Measurements from ENCODE around the gene NMRK2.

Gene NMRK2

DNA sequence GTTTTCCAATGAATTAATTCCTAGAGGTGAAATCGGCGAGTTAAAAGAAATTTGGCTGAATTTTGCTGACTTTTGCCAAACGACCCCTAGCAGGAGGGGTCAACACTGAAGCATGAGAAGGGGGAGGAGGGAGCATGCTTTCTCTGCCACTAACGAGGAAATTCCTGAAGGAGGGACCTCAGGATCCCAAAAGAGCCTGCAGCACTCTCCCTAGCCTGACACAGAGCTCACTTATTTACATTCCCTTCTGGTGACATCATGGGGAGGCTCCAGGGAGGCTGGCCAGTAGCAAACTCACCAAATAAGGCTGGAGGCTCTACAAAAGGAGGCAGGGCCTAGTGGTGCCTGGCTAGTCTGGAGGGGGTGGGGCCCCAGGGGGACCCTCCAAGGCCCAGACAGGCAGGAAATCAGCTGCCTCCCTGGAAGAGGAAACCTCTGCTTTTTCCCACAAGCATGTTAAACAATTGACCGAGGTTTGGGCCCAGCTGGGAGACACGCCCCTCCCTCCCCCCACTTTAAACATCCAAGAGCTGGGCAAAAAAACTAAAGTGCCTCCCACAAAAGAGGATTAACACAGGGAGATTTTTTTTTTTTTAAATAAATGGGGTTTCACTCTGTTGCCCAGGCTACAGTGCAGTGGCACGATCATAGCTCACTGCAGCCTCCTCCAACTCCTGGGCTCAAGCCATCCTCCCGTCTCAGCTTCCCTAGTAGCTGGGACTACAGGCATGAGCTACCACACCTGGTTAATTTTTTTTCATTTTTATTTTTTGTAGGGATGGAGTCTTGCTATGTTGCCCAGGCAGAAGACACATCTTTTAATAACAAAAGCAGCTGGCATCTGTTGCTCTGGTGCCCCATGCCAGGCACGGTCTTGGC lies 35.9 kb downstream of the NMRK2 start:
- Mint-ChIP-seq H3K4me1 (peaks cover 30% of the 10 kb centered on the region), H3K9me3 (no peaks in the 10 kb centered on the region), H3K4me3 (peak overlapping the region; percentile 89 to 98 (median 92)), H3K36me3 (ENCODE audit: low read depth) (peaks cover 33% of the 10 kb centered on the region), H3K27me3 (ENCODE audit: low read depth) (no peaks in the 10 kb centered on the region), H3K27ac (peak overlapping the region; percentile 78 to 91 (median 91))
- TF ChIP-seq CTCF (IDR thresholded peaks at IDR 0.05; ENCODE audit: unreplicated experiment in 3 of 3) = no peak

- Mint-ChIP-seq H3K27me3 (ENCODE audit: low read depth) (no peaks in the 10 kb centered on the region), H3K36me3 (ENCODE audit: low read depth) (peaks cover 30% of the 10 kb centered on the region), H3K4me1 (peaks cover 30% of the 10 kb centered on the region), H3K9me3 (no peaks in the 10 kb centered on the region), H3K4me3 (peak overlapping the region; percentile 89 to 98 (median 92)), H3K27ac (peak overlapping the region; percentile 78 to 91 (median 91))
- TF ChIP-seq CTCF (IDR thresholded peaks at IDR 0.05; ENCODE audit: unreplicated experiment in 3 of 3) = no peak
Observed at GRCh38 chr19:3969435-3970312, 36.8 kb downstream of the NMRK2 start.

DNA sequence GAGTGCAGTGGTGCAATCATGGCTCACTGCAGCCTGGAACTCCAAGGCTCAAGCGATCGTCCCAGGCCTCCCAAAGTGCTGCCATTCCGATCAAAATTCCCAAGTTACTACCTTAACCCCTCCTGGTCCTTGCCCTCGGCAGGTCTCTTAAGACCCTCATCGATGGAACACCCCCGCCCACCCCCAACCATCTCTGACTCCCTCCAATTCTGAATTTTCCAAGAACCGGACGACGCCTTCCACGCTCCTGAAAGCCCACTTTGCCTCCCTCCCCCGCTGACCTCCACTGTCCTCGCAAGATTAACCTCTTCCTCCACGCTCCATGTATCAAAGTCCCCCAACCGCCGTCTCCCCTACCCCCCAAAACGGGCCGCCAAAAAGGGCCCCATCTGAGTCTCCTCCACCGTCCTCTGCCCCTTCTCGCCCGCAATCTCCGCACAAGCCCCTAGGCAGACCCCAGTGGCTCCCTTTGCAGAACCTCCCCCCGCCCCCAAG lies 37.5 kb downstream of the NMRK2 start:
- H3K36me3 Mint-ChIP-seq (ENCODE audit: low read depth) = peaks cover 24% of the 10 kb centered on the region
- H3K27me3 Mint-ChIP-seq (ENCODE audit: low read depth) = no peaks in the 10 kb centered on the region
- peak overlapping the region; percentile 89 to 98 (median 92) for H3K4me3 Mint-ChIP-seq
- peak overlapping the region; percentile 78 to 91 (median 91) for H3K27ac Mint-ChIP-seq
- H3K9me3 Mint-ChIP-seq = no peaks in the 10 kb centered on the region
- no peak for TF ChIP-seq CTCF (IDR thresholded peaks at IDR 0.05; ENCODE audit: unreplicated experiment in 3 of 3)
- H3K4me1 Mint-ChIP-seq = peaks cover 30% of the 10 kb centered on the region

GRCh38 chr19:3970808-3971598 lies 38.1 kb downstream of the NMRK2 start, which contains the start of gene DAPK3:
DAPK3 (minus strand) TSS chr19:3971099; CDS start chr19:3969735, 1,364 bp downstream.
- Mint-ChIP-seq H3K27ac (peak within 1 kb of the TSS; percentile 78 to 94 (median 91)), H3K4me1 (peaks cover 30% of the 10 kb centered on the region), H3K4me3 (peak within 1 kb of the TSS; percentile 89 to 98 (median 92)), H3K9me3 (no peaks in the 10 kb centered on the region), H3K36me3 (ENCODE audit: low read depth) (peaks cover 26% of the 10 kb centered on the region), H3K27me3 (ENCODE audit: low read depth) (no peaks in the 10 kb centered on the region)
- no peak for TF ChIP-seq CTCF (IDR thresholded peaks at IDR 0.05; ENCODE audit: unreplicated experiment in 3 of 3)

- H3K4me3 Mint-ChIP-seq = no peak overlapping the region
- peaks cover 39% of the 10 kb centered on the region for H3K36me3 Mint-ChIP-seq (ENCODE audit: low read depth)
- H3K9me3 Mint-ChIP-seq = no peaks in the 10 kb centered on the region
- no peaks in the 10 kb centered on the region for H3K27me3 Mint-ChIP-seq (ENCODE audit: low read depth)
- H3K27ac Mint-ChIP-seq = no peak overlapping the region
- no peak for TF ChIP-seq CTCF (IDR thresholded peaks at IDR 0.05; ENCODE audit: unreplicated experiment in 3 of 3)
- peaks cover 4% of the 10 kb centered on the region for H3K4me1 Mint-ChIP-seq
Observed at GRCh38 chr19:3975144-3975543, 42.3 kb downstream of the NMRK2 start.

All from nephron (organoid).